K562 (cell line): ENCODE measurements around the gene KIFC3. TPM values are rescaled to one million over a fixed set of nuclear protein-coding genes. Genes with fewer than 3 reads are reported as not detected.

Experiments used
- ATAC-seq: fragments of 200-7000 bp; cut with Tn5 transposase; 3 replicates; pipeline ENCODE4 v1.9.1; 2020; ENCODE audit warnings: moderate library complexity
- BruUV-seq: library from RNA; stranded (reverse); fragments of 400-500 nt; replicated peaks from 2 replicates; lab custom pipeline; 2021; lab: Mats Ljungman, UMichigan
- CTCF ChIA-PET: fragments of 300-600 bp; formaldehyde crosslinking; extraction: SDS; loops from one replicate; lab custom pipeline; 2021; ENCODE audit warnings: low intra/inter-chr PET ratio; lab: Yijun Ruan, JAX
- POLR2A ChIA-PET: fragments of 300-600, 350-650 bp; sonication (Branson Sonifier 250); formaldehyde crosslinking; extraction: SDS; loops from one replicate; lab custom pipeline; 2021; ENCODE audit warnings: antibody characterized with exemption, inconsistent platforms; lab: Yijun Ruan, JAX
- DNase-seq, 4 experiments: peaks; one replicate each; pipeline versions ENCODE4 v3.0.0 to v3.0.0-alpha.2; 2011 to 2018; ENCODE audit warnings: low spot score in 3 of 4, mixed read lengths in 3 of 4; ENCODE audit errors: extremely low read depth in 1 of 4
- FAIRE-seq: peaks from 2 replicates; lab custom pipeline; 2011; peaks lifted over from hg19 to GRCh38; lab: Jason Lieb, UNC
- H2AFZ ChIP-seq: 2 replicates; pipeline ENCODE4 v1.6.0; 2011; ENCODE audit warnings: low read depth, low read length, control low read depth, inconsistent platforms
- H3K27ac ChIP-seq: fragments of 200-600 bp; 3 replicates; pipeline ENCODE4 v1.8.0; 2011; ENCODE audit warnings: low read depth, mild to moderate bottlenecking, control low read depth, inconsistent platforms, low read length, moderate library complexity, mixed read lengths; ENCODE audit errors: extremely low read depth
- H3K27me3 ChIP-seq, 2 experiments: fragments of 300-600 bp in 1 of 2; 2 replicates in 1 of 2; 3 replicates in 1 of 2; pipeline versions ENCODE4 v1.6.0 to v1.8.0; 2011; ENCODE audit warnings: inconsistent platforms in 2 of 2, low read length in 2 of 2, mild to moderate bottlenecking in 1 of 2, mixed read lengths in 1 of 2, moderate library complexity in 1 of 2; ENCODE audit not compliant: control insufficient read depth in 2 of 2, insufficient read depth in 2 of 2
- H3K36me3 ChIP-seq: fragments of 300-600 bp; 3 replicates; pipeline ENCODE4 v1.8.0; 2011; ENCODE audit warnings: mild to moderate bottlenecking, low read length, inconsistent platforms; ENCODE audit not compliant: control insufficient read depth, insufficient read depth
- H3K4me1 ChIP-seq, 2 experiments: fragments of 200-600 bp in 1 of 2; replicated peaks in 1 of 2; 2 replicates in 1 of 2; 3 replicates in 1 of 2; pipeline versions ENCODE4 v1.5.1 to v1.8.0; 2011; ENCODE audit warnings: inconsistent platforms in 2 of 2, low read length in 2 of 2, mild to moderate bottlenecking in 1 of 2, mixed read lengths in 1 of 2, moderate library complexity in 1 of 2; ENCODE audit not compliant: control insufficient read depth in 2 of 2, insufficient read depth in 2 of 2
- H3K4me2 ChIP-seq: 2 replicates; pipeline ENCODE4 v1.6.1; 2011; ENCODE audit warnings: low read length, control low read depth, inconsistent platforms, mixed read lengths; ENCODE audit not compliant: insufficient read depth
- H3K4me3 ChIP-seq: fragments of 200-600 bp; sonication (generic), shearing (Covaris generic); 2 replicates; pipeline ENCODE4 v1.5.1; 2016; ENCODE audit warnings: control low read depth, inconsistent platforms
- H3K79me2 ChIP-seq: fragments of 200-600 bp; 3 replicates; pipeline ENCODE4 v1.8.0; 2011; ENCODE audit warnings: low read length, inconsistent platforms; ENCODE audit not compliant: control insufficient read depth, insufficient read depth
- H3K9ac ChIP-seq, 2 experiments: 2 replicates each; pipeline versions ENCODE4 v1.6.0 to v1.6.1; 2011; ENCODE audit warnings: low read depth in 2 of 2, low read length in 2 of 2, control low read depth in 1 of 2, inconsistent platforms in 1 of 2, mild to moderate bottlenecking in 1 of 2, mixed read lengths in 1 of 2; ENCODE audit not compliant: insufficient read depth in 1 of 2
- H3K9me1 ChIP-seq: one replicate; pipeline ENCODE4 v1.6.0; 2011; ENCODE audit warnings: inconsistent platforms, mild to moderate bottlenecking, low read length, moderate library complexity; ENCODE audit not compliant: control insufficient read depth, insufficient read depth
- H3K9me3 ChIP-seq: replicated peaks from 2 replicates; pipeline ENCODE4 v1.5.1; 2011; ENCODE audit warnings: low read depth, low read length, inconsistent platforms; ENCODE audit not compliant: control insufficient read depth, insufficient read depth
- H4K20me1 ChIP-seq: replicated peaks from 2 replicates; pipeline ENCODE4 v1.6.1; 2011; ENCODE audit warnings: low read length, inconsistent platforms, mixed read lengths; ENCODE audit not compliant: control insufficient read depth, insufficient read depth
- BCL6 ChIP-seq: fragments of 250-450 bp; sonication (Bioruptor Pico); IDR thresholded peaks from 2 replicates; pipeline ENCODE4 v1.4.0; 2020
- BCOR ChIP-seq: fragments of 450-650 bp; IDR thresholded peaks from 2 replicates; pipeline ENCODE4 v1.6.1; 2016
- CREM ChIP-seq: IDR thresholded peaks from 2 replicates; pipeline ENCODE4 v1.6.1; 2014; ENCODE audit warnings: antibody characterized with exemption, low read depth
- EP300 ChIP-seq: IDR thresholded peaks from 2 replicates; pipeline ENCODE4 v1.6.1; 2012; ENCODE audit warnings: low read length, improper control_type of control experiment
- FOXP1 ChIP-seq: sonication (generic); formaldehyde crosslinking; IDR thresholded peaks from 2 replicates; pipeline ENCODE4 v1.8.0; 2022; ENCODE audit warnings: mild to moderate bottlenecking, missing genetic modification reagents
- HNRNPL ChIP-seq: fragments of 200-400 bp; formaldehyde crosslinking; IDR thresholded peaks from 2 replicates; pipeline ENCODE4 v1.6.1; 2017; ENCODE audit warnings: low read depth, mild to moderate bottlenecking, low read length
- KAT2B ChIP-seq: IDR thresholded peaks from one replicate; pipeline ENCODE4 v1.6.1; 2012; ENCODE audit warnings: low read depth, mild to moderate bottlenecking, control low read depth, inconsistent platforms, low read length, moderate library complexity
- L3MBTL2 ChIP-seq: fragments of 450-650 bp; IDR thresholded peaks from 2 replicates; pipeline ENCODE4 v1.6.1; 2016; ENCODE audit warnings: mild to moderate bottlenecking, moderate library complexity
- MBD2 ChIP-seq: sonication (generic); IDR thresholded peaks from 2 replicates; pipeline ENCODE4 v1.6.1; 2016; ENCODE audit warnings: low read depth, borderline replicate concordance
- NR2C1 ChIP-seq, 2 experiments: fragments of 450-650 bp; IDR thresholded peaks; 2 replicates each; pipeline ENCODE4 v1.6.1; 2017; ENCODE audit warnings: mild to moderate bottlenecking in 2 of 2, antibody characterized with exemption in 1 of 2, inconsistent platforms in 1 of 2, missing compliant biosample characterization in 1 of 2, missing genetic modification characterization in 1 of 2
- POLR3G ChIP-seq: IDR thresholded peaks from 2 replicates; pipeline ENCODE4 v1.6.1; 2011; ENCODE audit not compliant: insufficient read length, insufficient replicate concordance; ENCODE audit errors: extremely low read depth
- SIX5 ChIP-seq, 2 experiments: IDR thresholded peaks; 2 replicates each; pipeline ENCODE4 v1.6.1; 2011; ENCODE audit warnings: low read length in 2 of 2, borderline replicate concordance in 1 of 2, low read depth in 1 of 2, mild to moderate bottlenecking in 1 of 2, moderate library complexity in 1 of 2; ENCODE audit not compliant: insufficient read depth in 1 of 2
- SMAD4 ChIP-seq: fragments of 250-450 bp; sonication (Bioruptor Pico); conservative IDR thresholded peaks from 2 replicates; pipeline ENCODE4 v1.8.0; 2021; ENCODE audit warnings: inconsistent platforms, mild to moderate bottlenecking, moderate library complexity
- SUPT5H ChIP-seq: fragments of 450-650 bp; IDR thresholded peaks from 2 replicates; pipeline ENCODE4 v1.6.1; 2016
- TAF7 ChIP-seq: fragments of 450-650 bp; IDR thresholded peaks from 2 replicates; pipeline ENCODE4 v1.6.1; 2016; ENCODE audit warnings: missing genetic modification characterization, missing compliant biosample characterization
- TCF3 ChIP-seq: sonication (generic); formaldehyde crosslinking; IDR thresholded peaks from 2 replicates; pipeline ENCODE4 v1.4.0; 2020; ENCODE audit warnings: mild to moderate bottlenecking, missing genetic modification reagents
- ZFX ChIP-seq: sonication (generic); formaldehyde crosslinking; IDR thresholded peaks from 2 replicates; pipeline ENCODE4 v1.8.0; 2022; ENCODE audit warnings: mild to moderate bottlenecking, missing genetic modification reagents, moderate library complexity
- ZKSCAN1 ChIP-seq: fragments of 150-350 bp; IDR thresholded peaks from 2 replicates; pipeline ENCODE4 v1.6.1; 2016; ENCODE audit warnings: low read depth, low read length
- ZKSCAN8 ChIP-seq: fragments of 200-800 bp; sonication (Bioruptor generic); IDR thresholded peaks from 2 replicates; pipeline ENCODE4 v1.6.1; 2016; ENCODE audit warnings: missing genetic modification characterization, missing compliant biosample characterization
- ZNF121 ChIP-seq: sonication (generic); formaldehyde crosslinking; conservative IDR thresholded peaks from 2 replicates; pipeline ENCODE4 v1.8.0; 2022; ENCODE audit warnings: missing genetic modification reagents
- ZNF24 ChIP-seq: fragments of 450-650 bp; IDR thresholded peaks from 2 replicates; pipeline ENCODE4 v1.6.1; 2016
- WGBS: fragments of 100-300 bp; shearing (Covaris generic); methylation state at CpG from one replicate; pipeline ENCODE4 v1.1.6; 2016; ENCODE audit warnings: low coverage, mixed read lengths; ENCODE audit not compliant: insufficient coverage; ENCODE audit errors: missing lambda C conversion rate; 5-methylcytosine and 5-hydroxymethylcytosine counted together
- in situ Hi-C: fragments of 300-500 bp; cut with MboI; formaldehyde crosslinking; loops from 4 replicates; pipeline ENCODE4 v1.15.0; 2018; ENCODE audit warnings: inconsistent platforms, mixed read lengths
- intact Hi-C: fragments of 100-400 bp; cut with micrococcal nuclease; formaldehyde crosslinking; loops from 2 replicates; pipeline ENCODE4 v1.14.2; 2022
- polyA plus RNA-seq, 8 experiments: library from polyadenylated mRNA; depleted of rRNA in 4 of 8; stranded (reverse) in 5 of 8; unstranded in 3 of 8; fragments of >200 nt; fragmentation: Nextera tagmentation in 2 of 8; fragmentation: Illumina TruSeq in 1 of 8; extraction: Ambion mirVana in 2 of 8; extraction: Trizol in 1 of 8; gene quantifications; 2 replicates each; pipeline versions ENCODE4 v1.2.1 to v1.2.3, GENCODE V29; 2011 to 2014; ENCODE audit warnings: inconsistent platforms in 1 of 8, missing spikeins in 1 of 8
- total RNA-seq, 7 experiments: library from RNA; depleted of rRNA in 6 of 7; stranded (reverse); fragments of >200 nt in 6 of 7; fragmentation: Illumina TruSeq in 2 of 7; extraction: Trizol in 2 of 7; gene quantifications; 2 replicates each; pipeline versions ENCODE4 v1.2.1 to v1.2.3, GENCODE V29; 2011 to 2021; ENCODE audit warnings: low replicate concordance in 1 of 7
- TF ChIP-seq, protein P1 (sequence below): sonication (generic); formaldehyde crosslinking; IDR thresholded peaks from 2 replicates; pipeline ENCODE4 v1.8.1; 2023; ENCODE audit warnings: mild to moderate bottlenecking, missing genetic modification reagents, moderate library complexity
- TF ChIP-seq, protein P2 (sequence below): fragments of 250-450 bp; sonication (Bioruptor Pico); IDR thresholded peaks from 2 replicates; pipeline ENCODE4 v1.5.0; 2022; ENCODE audit warnings: mild to moderate bottlenecking

KIFC3 gene
- total and polyA plus RNA-seq, 9 of the 15 experiments (the other 6 are each of a cell fraction or from before 2014, with no cell fraction given), result 0.23 to 105 (median 26.2) TPM

DNA sequence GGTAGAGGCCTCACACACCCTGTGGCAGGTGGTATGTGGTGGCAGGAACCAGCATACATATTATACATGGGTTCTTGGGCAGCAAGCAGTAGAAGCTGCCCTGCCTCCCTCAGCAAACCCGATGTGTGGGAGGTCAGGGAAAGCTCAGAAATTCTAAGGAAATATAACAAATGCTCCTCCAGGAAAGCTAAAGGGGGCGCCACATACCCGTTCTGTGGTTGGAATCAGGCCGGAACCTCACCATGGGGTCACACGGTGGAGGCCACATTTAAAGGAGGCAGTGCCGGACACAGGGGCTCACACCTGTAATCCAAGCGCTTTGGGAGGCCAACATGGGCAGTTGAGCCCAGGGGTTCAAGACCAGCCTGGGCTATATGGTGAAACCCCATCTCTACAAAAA lies 79.1 kb downstream of the KIFC3 start:
- Histone ChIP-seq H3K27ac (no peak overlapping the region), H3K27me3 (peaks cover 0 to 6% of the 10 kb centered on the region in 2 experiments; a peak in 1 of 5 replicates), H2AFZ (peak overlapping the region; percentile 15; the same call in 1 of the 2 replicates), H3K9me1 (no peaks in the 10 kb centered on the region), H3K36me3 (no peaks in the 10 kb centered on the region), H3K4me2 (no peak overlapping the region), H3K9ac (peak overlapping the region in 1 of 2 experiments; percentile 10; a peak in 1 of 4 replicates), H3K79me2 (no peaks in the 10 kb centered on the region), H4K20me1 (no peaks in the 10 kb centered on the region), H3K4me3 (no peak overlapping the region), H3K9me3 (no peaks in the 10 kb centered on the region), H3K4me1 (peaks cover 12 to 14% of the 10 kb centered on the region in 2 experiments)
- WGBS, result 22% methylated on average over 7 of the region's 7 CpGs
- in situ Hi-C loops (no loop called here), intact Hi-C loops (loop anchor here (5.0 kb wide), 1 partner anchor 131 kb away; no protein-coding TSS in a partner anchor)
- FAIRE-seq (peak; percentile 35), DNase-seq (peak; percentile 42 to 67 (median 50)), ATAC-seq (peak; percentile 75)
- BruUV-seq, result no TSS peak
- ChIA-PET CTCF (no interaction called here), POLR2A (interaction anchor here (0.6 to 1.5 kb wide), 3 partner anchors 12 to 89 kb away, joined by 3 to 8 read pairs (median 5); partner anchors contain the start of gene KATNB1)
- TF ChIP-seq, protein P1, sequence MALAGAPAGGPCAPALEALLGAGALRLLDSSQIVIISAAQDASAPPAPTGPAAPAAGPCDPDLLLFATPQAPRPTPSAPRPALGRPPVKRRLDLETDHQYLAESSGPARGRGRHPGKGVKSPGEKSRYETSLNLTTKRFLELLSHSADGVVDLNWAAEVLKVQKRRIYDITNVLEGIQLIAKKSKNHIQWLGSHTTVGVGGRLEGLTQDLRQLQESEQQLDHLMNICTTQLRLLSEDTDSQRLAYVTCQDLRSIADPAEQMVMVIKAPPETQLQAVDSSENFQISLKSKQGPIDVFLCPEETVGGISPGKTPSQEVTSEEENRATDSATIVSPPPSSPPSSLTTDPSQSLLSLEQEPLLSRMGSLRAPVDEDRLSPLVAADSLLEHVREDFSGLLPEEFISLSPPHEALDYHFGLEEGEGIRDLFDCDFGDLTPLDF (CRISPR knock-in tag), result no peak
- peak; percentile 67 for TF ChIP-seq L3MBTL2
- no peak for TF ChIP-seq HNRNPL
- no peak for TF ChIP-seq TCF3
- TF ChIP-seq NR2C1 (IDR thresholded peaks at IDR 0.05), result peak; percentile 39; the same call in 1 of the 2 replicates
- TF ChIP-seq NR2C1 (tag; IDR thresholded peaks at IDR 0.05), result peak; percentile 45; the same call in 1 of the 2 replicates
- TF ChIP-seq TAF7 (tag), result no peak
- no peak for TF ChIP-seq BCOR
- TF ChIP-seq MBD2, result no peak
- TF ChIP-seq SUPT5H, result no peak
- TF ChIP-seq ZNF24, result no peak
- no peak for TF ChIP-seq POLR3G
- TF ChIP-seq ZNF121 (CRISPR knock-in tag), result no peak
- no peak for TF ChIP-seq SMAD4 (CRISPR knock-in tag)
- no peak for TF ChIP-seq FOXP1 (CRISPR knock-in tag)
- TF ChIP-seq ZFX (CRISPR knock-in tag), result no peak
- TF ChIP-seq BCL6, result no peak
- TF ChIP-seq CREM, result 0 out of 2 replicates have a peak, but pooled peaks have one; percentile 15
- no peak for TF ChIP-seq EP300
- TF ChIP-seq, protein P2, sequence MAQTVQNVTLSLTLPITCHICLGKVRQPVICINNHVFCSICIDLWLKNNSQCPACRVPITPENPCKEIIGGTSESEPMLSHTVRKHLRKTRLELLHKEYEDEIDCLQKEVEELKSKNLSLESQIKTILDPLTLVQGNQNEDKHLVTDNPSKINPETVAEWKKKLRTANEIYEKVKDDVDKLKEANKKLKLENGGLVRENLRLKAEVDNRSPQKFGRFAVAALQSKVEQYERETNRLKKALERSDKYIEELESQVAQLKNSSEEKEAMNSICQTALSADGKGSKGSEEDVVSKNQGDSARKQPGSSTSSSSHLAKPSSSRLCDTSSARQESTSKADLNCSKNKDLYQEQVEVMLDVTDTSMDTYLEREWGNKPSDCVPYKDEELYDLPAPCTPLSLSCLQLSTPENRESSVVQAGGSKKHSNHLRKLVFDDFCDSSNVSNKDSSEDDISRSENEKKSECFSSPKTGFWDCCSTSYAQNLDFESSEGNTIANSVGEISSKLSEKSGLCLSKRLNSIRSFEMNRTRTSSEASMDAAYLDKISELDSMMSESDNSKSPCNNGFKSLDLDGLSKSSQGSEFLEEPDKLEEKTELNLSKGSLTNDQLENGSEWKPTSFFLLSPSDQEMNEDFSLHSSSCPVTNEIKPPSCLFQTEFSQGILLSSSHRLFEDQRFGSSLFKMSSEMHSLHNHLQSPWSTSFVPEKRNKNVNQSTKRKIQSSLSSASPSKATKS (CRISPR knock-in tag), result no peak
- TF ChIP-seq ZKSCAN8, result no peak
- no peak for TF ChIP-seq SIX5 (IDR thresholded peaks at IDR 0.05; ENCODE audit: borderline replicate concordance in 1 of 2, insufficient read depth in 1 of 2, low read depth in 1 of 2, low read length in 2 of 2)
- TF ChIP-seq KAT2B, result no peak
- TF ChIP-seq ZKSCAN1, result no peak
